SK-N-SH treated with all-trans-retinoic acid at 6 μM for 48 hours (cell line): ENCODE data around the gene ELMOD3.

Experiments used
- ATAC-seq: fragments of 200-7000 bp; cut with Tn5 transposase; 3 replicates; pipeline ENCODE4 v1.9.1; 2020; ENCODE audit warnings: mild to moderate bottlenecking, moderate library complexity
- ARNTL ChIP-seq: fragments of 450-650 bp; formaldehyde crosslinking; IDR thresholded peaks from 2 replicates; pipeline ENCODE4 v1.5.0; 2020; ENCODE audit warnings: low read depth, mild to moderate bottlenecking, moderate library complexity, borderline replicate concordance
- BACH2 ChIP-seq: fragments of 250-450 bp; sonication (Bioruptor Pico); IDR thresholded peaks from 2 replicates; pipeline ENCODE4 v1.9.0; 2021; ENCODE audit warnings: mild to moderate bottlenecking, borderline replicate concordance
- CREB5 ChIP-seq: fragments of 250-450 bp; sonication (Bioruptor Pico); IDR thresholded peaks from 2 replicates; pipeline ENCODE4 v1.5.1; 2020; ENCODE audit warnings: low read depth, mild to moderate bottlenecking, moderate library complexity
- CSDC2 ChIP-seq: fragments of 250-450 bp; sonication (Bioruptor Pico); IDR thresholded peaks from 2 replicates; pipeline ENCODE4 v1.5.0; 2020; ENCODE audit warnings: mild to moderate bottlenecking, moderate library complexity
- ESRRG ChIP-seq: fragments of 250-450 bp; sonication (Bioruptor Pico); IDR thresholded peaks from 2 replicates; pipeline ENCODE4 v1.6.1; 2021; ENCODE audit warnings: mild to moderate bottlenecking
- GLIS3 ChIP-seq: fragments of 250-450 bp; sonication (Bioruptor Pico); IDR thresholded peaks from 2 replicates; pipeline ENCODE4 v1.5.0; 2020; ENCODE audit warnings: mild to moderate bottlenecking, moderate library complexity
- ISL1 ChIP-seq: fragments of 250-450 bp; sonication (Bioruptor Pico); IDR thresholded peaks from 2 replicates; pipeline ENCODE4 v2.1.2; 2022; ENCODE audit warnings: mild to moderate bottlenecking, moderate library complexity
- OSR1 ChIP-seq: fragments of 250-450 bp; sonication (Bioruptor Pico); IDR thresholded peaks from 2 replicates; pipeline ENCODE4 v1.8.0; 2022; ENCODE audit warnings: moderate library complexity, mild to moderate bottlenecking, inconsistent platforms
- POU6F1 ChIP-seq: fragments of 250-450 bp; sonication (Bioruptor Pico); IDR thresholded peaks from 2 replicates; pipeline ENCODE4 v1.8.0; 2021; ENCODE audit warnings: low read depth, mild to moderate bottlenecking, moderate library complexity, borderline replicate concordance
- PPARA ChIP-seq: fragments of 250-450 bp; sonication (Bioruptor Pico); IDR thresholded peaks from 2 replicates; pipeline ENCODE4 v1.5.0; 2020; ENCODE audit warnings: mild to moderate bottlenecking, borderline replicate concordance
- RARB ChIP-seq: fragments of 250-450 bp; sonication (Bioruptor Pico); IDR thresholded peaks from 2 replicates; pipeline ENCODE4 v1.8.0; 2021; ENCODE audit warnings: mild to moderate bottlenecking, moderate library complexity
- SNAI2 ChIP-seq: fragments of 250-450 bp; sonication (Bioruptor Pico); IDR thresholded peaks from 2 replicates; pipeline ENCODE4 v1.5.0; 2020; ENCODE audit warnings: mild to moderate bottlenecking, moderate library complexity
- TCF4 ChIP-seq: fragments of 250-450 bp; sonication (Bioruptor Pico); IDR thresholded peaks from 2 replicates; pipeline ENCODE4 v1.8.0; 2021; ENCODE audit warnings: mild to moderate bottlenecking, moderate library complexity, borderline replicate concordance
- TOX ChIP-seq: fragments of 250-450 bp; sonication (Bioruptor Pico); IDR thresholded peaks from 2 replicates; pipeline ENCODE4 v1.8.0; 2021; ENCODE audit warnings: mild to moderate bottlenecking, moderate library complexity, borderline replicate concordance
- TSHZ2 ChIP-seq: fragments of 250-450 bp; sonication (Bioruptor Pico); IDR thresholded peaks from 2 replicates; pipeline ENCODE4 v1.5.0; 2020; ENCODE audit warnings: mild to moderate bottlenecking, moderate library complexity
- ZC3H10 ChIP-seq: fragments of 250-450 bp; sonication (Bioruptor Pico); IDR thresholded peaks from 2 replicates; pipeline ENCODE4 v1.5.1; 2021; ENCODE audit warnings: mild to moderate bottlenecking, moderate library complexity
- ZFP3 ChIP-seq: fragments of 250-450 bp; sonication (Bioruptor Pico); IDR thresholded peaks from 2 replicates; pipeline ENCODE4 v1.5.0; 2020; ENCODE audit warnings: mild to moderate bottlenecking, moderate library complexity
- ZFP30 ChIP-seq: fragments of 450-650 bp; formaldehyde crosslinking; IDR thresholded peaks from 2 replicates; pipeline ENCODE4 v1.5.0; 2022; ENCODE audit warnings: mild to moderate bottlenecking, moderate library complexity
- ZNF565 ChIP-seq: fragments of 450-650 bp; formaldehyde crosslinking; conservative IDR thresholded peaks from 2 replicates; pipeline ENCODE4 v1.5.0; 2020; ENCODE audit warnings: low read depth, mild to moderate bottlenecking, moderate library complexity
- ZNF70 ChIP-seq: fragments of 450-650 bp; formaldehyde crosslinking; IDR thresholded peaks from 2 replicates; pipeline ENCODE4 v1.5.0; 2020; ENCODE audit warnings: mild to moderate bottlenecking, moderate library complexity

ELMOD3 gene

GRCh38 chr2:85334928-85335327, 19.6 kb upstream of the ELMOD3 start:
- no peak for TF ChIP-seq POU6F1
- TF ChIP-seq BACH2 (CRISPR knock-in tag): no peak
- no peak for TF ChIP-seq ISL1 (CRISPR knock-in tag)
- no peak for TF ChIP-seq TSHZ2 (CRISPR knock-in tag)
- TF ChIP-seq ZFP30 (CRISPR knock-in tag): no peak
- no peak for TF ChIP-seq CSDC2
- no peak for TF ChIP-seq OSR1
- no peak for TF ChIP-seq CREB5
- no peak for TF ChIP-seq ZC3H10
- no peak for TF ChIP-seq ESRRG (CRISPR knock-in tag)
- TF ChIP-seq TOX (CRISPR knock-in tag): no peak
- TF ChIP-seq ZNF565 (CRISPR knock-in tag): no peak
- TF ChIP-seq, all 23 proteins: peak for 0
- ATAC-seq: no peak

DNA sequence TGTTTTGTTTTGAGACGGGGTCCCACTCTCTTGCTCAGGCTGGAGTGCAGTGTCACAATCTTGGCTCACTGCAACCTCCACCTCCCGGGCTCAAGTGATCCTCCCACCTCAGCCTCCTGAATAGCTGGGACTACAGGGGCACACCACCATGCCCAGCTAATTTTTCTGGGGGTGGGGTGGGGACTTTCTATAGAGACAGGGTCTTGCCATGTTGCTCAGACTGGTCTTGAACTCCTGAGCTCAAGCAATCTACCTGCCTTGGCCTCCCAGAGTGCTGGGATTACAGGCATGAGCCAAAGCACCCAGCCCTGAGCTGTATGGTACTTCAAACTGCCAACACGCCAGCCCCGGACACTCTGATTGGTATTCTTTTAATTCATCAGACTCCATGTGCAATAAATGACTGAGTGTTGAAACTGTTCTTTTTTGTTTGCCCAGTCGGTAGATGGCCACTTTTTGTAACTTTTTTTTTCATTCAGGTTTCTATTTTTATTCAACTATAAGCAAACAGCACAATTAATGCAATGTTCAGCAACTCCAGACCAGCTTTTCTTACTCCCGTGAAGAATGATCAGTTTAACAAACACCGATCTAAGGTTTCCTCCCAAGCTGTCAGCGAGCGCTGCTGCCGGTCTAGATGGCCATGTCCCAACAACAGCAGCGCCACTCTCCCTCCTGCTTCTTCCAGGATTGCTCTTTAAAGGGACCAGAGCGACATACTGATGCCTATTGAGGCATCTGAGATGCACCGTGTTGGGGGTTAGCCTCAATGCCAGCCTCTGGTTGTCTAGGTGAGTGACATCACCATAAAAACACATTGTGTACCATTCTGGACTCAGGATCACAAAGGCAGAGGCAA, 14.3 kb upstream of the ELMOD3 start:
- TF ChIP-seq CSDC2: no peak
- no peak for TF ChIP-seq POU6F1
- TF ChIP-seq OSR1: no peak
- TF ChIP-seq PPARA: no peak
- no peak for TF ChIP-seq TCF4 (CRISPR knock-in tag)
- TF ChIP-seq CREB5: no peak
- TF ChIP-seq BACH2 (CRISPR knock-in tag): no peak
- TF ChIP-seq SNAI2 (CRISPR knock-in tag): no peak
- no peak for TF ChIP-seq ARNTL
- TF ChIP-seq RARB: no peak
- no peak for TF ChIP-seq ZNF565 (CRISPR knock-in tag)
- TF ChIP-seq ZNF70 (CRISPR knock-in tag): no peak
- no peak for TF ChIP-seq TOX (CRISPR knock-in tag)
- TF ChIP-seq GLIS3: no peak
- no peak for TF ChIP-seq ZFP3 (CRISPR knock-in tag)
- no peak for TF ChIP-seq TSHZ2 (CRISPR knock-in tag)
- ATAC-seq: no peak; the same call in 2 of the 3 replicates
